ENCODE results near the gene TRIM68. TPM values are rescaled to one million over a fixed set of nuclear protein-coding genes. Genes with fewer than 3 reads are reported as not detected.

Gene TRIM68
- total RNA-seq, 1 donor from 2014 or later: 13.4 TPM

- Mint-ChIP-seq H3K4me1 (no peaks in the 10 kb centered on the region), H3K9me3 (peaks cover 3% of the 10 kb centered on the region), H3K27ac (ENCODE audit: unreplicated experiment) (no peak overlapping the region), H3K4me3 (no peak overlapping the region), H3K36me3 (ENCODE audit: low read depth) (no peaks in the 10 kb centered on the region), H3K27me3 (ENCODE audit: low read depth) (peaks cover 16% of the 10 kb centered on the region)
- TF ChIP-seq CTCF (conservative IDR thresholded peaks at IDR 0.05): no peak
- no peak for DNase-seq (ENCODE audit: low read depth, low spot score)
Measured at GRCh38 chr11:4577761-4578160, 30.3 kb downstream of the TRIM68 start.

GRCh38 chr11:4576880-4577279, 31.2 kb downstream of the TRIM68 start:
- peaks cover 2% of the 10 kb centered on the region for H3K9me3 Mint-ChIP-seq
- H3K27me3 Mint-ChIP-seq (ENCODE audit: low read depth): peaks cover 15% of the 10 kb centered on the region

GRCh38 chr11:4569075-4569474, 39.0 kb downstream of the TRIM68 start:
- Mint-ChIP-seq H3K4me1 (no peaks in the 10 kb centered on the region), H3K4me3 (no peak overlapping the region), H3K27ac (ENCODE audit: unreplicated experiment) (no peak overlapping the region), H3K27me3 (ENCODE audit: low read depth) (peaks cover 5% of the 10 kb centered on the region), H3K9me3 (peaks cover 11% of the 10 kb centered on the region), H3K36me3 (ENCODE audit: low read depth) (no peaks in the 10 kb centered on the region)
- no peak for TF ChIP-seq CTCF (conservative IDR thresholded peaks at IDR 0.05)
- DNase-seq (ENCODE audit: low read depth, low spot score): no peak

More at GRCh38 chr11:4576880-4577279, 31.2 kb downstream of the TRIM68 start:
- Mint-ChIP-seq H3K4me1 (no peaks in the 10 kb centered on the region), H3K36me3 (ENCODE audit: low read depth) (no peaks in the 10 kb centered on the region), H3K27ac (ENCODE audit: unreplicated experiment) (no peak overlapping the region), H3K4me3 (no peak overlapping the region)
- DNase-seq (ENCODE audit: low read depth, low spot score): no peak
- TF ChIP-seq CTCF (conservative IDR thresholded peaks at IDR 0.05): no peak

- no peaks in the 10 kb centered on the region for H3K4me1 Mint-ChIP-seq
Measured at GRCh38 chr11:4565371-4565770, 42.7 kb downstream of the TRIM68 start.

GRCh38 chr11:4560467-4560866, 47.6 kb downstream of the TRIM68 start:
- Mint-ChIP-seq H3K9me3 (peaks cover 15% of the 10 kb centered on the region), H3K4me3 (no peak overlapping the region), H3K27me3 (ENCODE audit: low read depth) (peaks cover 15% of the 10 kb centered on the region), H3K4me1 (no peaks in the 10 kb centered on the region), H3K27ac (ENCODE audit: unreplicated experiment) (no peak overlapping the region), H3K36me3 (ENCODE audit: low read depth) (peaks cover 2% of the 10 kb centered on the region)
- no peak for TF ChIP-seq CTCF (conservative IDR thresholded peaks at IDR 0.05)
- no peak for DNase-seq (ENCODE audit: low read depth, low spot score)

More at GRCh38 chr11:4565371-4565770, 42.7 kb downstream of the TRIM68 start:
- TF ChIP-seq CTCF (conservative IDR thresholded peaks at IDR 0.05): no peak
- no peak for DNase-seq (ENCODE audit: low read depth, low spot score)
- peaks cover 19% of the 10 kb centered on the region for H3K9me3 Mint-ChIP-seq
- H3K27me3 Mint-ChIP-seq (ENCODE audit: low read depth): peaks cover 13% of the 10 kb centered on the region
- H3K27ac Mint-ChIP-seq (ENCODE audit: unreplicated experiment): no peak overlapping the region
- H3K4me3 Mint-ChIP-seq: no peak overlapping the region
- H3K36me3 Mint-ChIP-seq (ENCODE audit: low read depth): peaks cover 2% of the 10 kb centered on the region
